HG03565 (cell line): Measurements from ENCODE around the gene OR11L1.

ENCODE experiments used
- ATAC-seq: cut with Tn5 transposase; IDR thresholded peaks from one replicate; pipeline ENCODE4 v1.9.1; 2021; ENCODE audit warnings: mild to moderate bottlenecking, moderate library complexity; ENCODE audit not compliant: unreplicated experiment

Gene OR11L1

DNA sequence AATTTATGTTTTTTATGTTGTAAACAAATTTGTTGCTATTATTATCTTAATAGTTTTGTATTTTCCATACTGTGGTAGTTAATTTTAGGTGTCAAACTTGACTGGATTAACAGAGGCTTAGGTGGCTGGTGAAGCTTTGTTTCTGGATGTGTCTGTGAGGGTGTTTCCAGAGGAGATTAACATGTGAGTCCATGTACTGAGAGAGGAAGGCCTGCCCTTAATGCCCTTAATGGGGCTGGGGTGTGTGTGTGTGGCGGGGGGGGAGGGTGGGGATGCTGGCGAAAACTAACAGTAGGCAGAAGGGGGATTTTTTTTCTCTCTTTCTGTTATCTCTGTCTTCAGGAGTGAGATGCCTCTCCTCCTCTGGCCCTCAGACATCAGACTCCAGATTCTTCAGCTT, 19.6 kb downstream of the OR11L1 start:
- no peak for ATAC-seq

DNA sequence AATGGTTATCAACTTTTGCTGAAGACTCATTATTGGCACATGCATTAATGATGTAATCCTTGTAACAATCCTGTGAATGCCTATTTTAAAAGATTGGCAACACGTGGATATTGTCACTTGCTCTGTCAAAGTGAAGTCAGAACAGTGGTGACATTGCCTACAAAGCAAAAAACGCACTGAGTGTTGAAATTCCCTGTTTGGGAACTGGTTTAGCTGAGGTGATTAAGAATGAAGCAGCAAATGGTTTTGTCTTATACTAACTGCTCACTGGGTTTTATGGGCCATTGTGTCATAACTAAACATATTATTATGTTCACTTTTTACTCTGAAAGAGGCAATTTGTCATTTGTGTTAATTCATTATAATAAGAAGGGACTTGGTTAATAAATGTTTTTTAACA, 29.1 kb downstream of the OR11L1 start:
- no peak for ATAC-seq

DNA sequence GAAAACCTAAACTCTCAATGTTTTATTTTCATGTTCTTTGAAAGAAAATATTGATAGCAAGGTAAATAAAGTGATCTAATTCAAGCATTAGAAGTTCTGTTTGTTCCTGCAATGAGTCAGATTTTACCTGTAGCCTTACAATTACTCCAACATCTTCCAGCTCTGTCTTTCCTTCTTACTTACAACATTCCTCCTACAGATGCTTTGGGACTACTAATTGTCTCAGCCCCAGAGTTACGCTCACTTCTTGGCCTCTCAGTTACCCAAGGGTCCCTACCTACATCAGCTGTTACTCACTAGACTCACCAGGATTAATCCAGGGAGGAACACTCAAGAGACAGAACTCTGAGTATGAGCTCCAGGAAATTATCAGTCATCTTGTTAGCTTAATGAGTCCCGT, 44.2 kb downstream of the OR11L1 start:
- ATAC-seq = no peak
